K562 (cell line): ENCODE data around the gene FXYD4. TPM values are rescaled to one million over a fixed set of nuclear protein-coding genes. Genes with fewer than 3 reads are reported as not detected.

ENCODE experiments used
- ATF7 ChIP-seq: fragments of 450-650 bp; IDR thresholded peaks from 2 replicates; pipeline ENCODE4 v1.7.1; 2014; ENCODE audit warnings: mild to moderate bottlenecking, moderate library complexity
- BHLHE40 ChIP-seq: IDR thresholded peaks from 2 replicates; pipeline ENCODE4 v1.6.1; 2011; ENCODE audit warnings: low read length, improper control_type of control experiment
- CHD2 ChIP-seq: IDR thresholded peaks from 2 replicates; pipeline ENCODE4 v1.6.1; 2011; ENCODE audit warnings: low read depth, low read length
- FOXP1 ChIP-seq: sonication (generic); formaldehyde crosslinking; IDR thresholded peaks from 2 replicates; pipeline ENCODE4 v1.8.0; 2022; ENCODE audit warnings: mild to moderate bottlenecking, missing genetic modification reagents
- GABPA ChIP-seq: fragments of 200-800 bp; sonication (Bioruptor generic); conservative IDR thresholded peaks from 2 replicates; pipeline ENCODE4 v1.6.1; 2016; ENCODE audit warnings: low read depth, missing genetic modification characterization, missing compliant biosample characterization
- HLTF ChIP-seq: fragments of 450-650 bp; IDR thresholded peaks from 2 replicates; pipeline ENCODE4 v1.6.1; 2016
- NRF1 ChIP-seq, 2 experiments: fragments of 450-650 bp; IDR thresholded peaks in 1 of 2; conservative IDR thresholded peaks in 1 of 2; 2 replicates each; pipeline ENCODE4 v1.6.1; 2014; ENCODE audit warnings: mild to moderate bottlenecking in 2 of 2
- OTX1 ChIP-seq: fragments of 450-650 bp; formaldehyde crosslinking; IDR thresholded peaks from 2 replicates; pipeline ENCODE4 v1.4.0; 2022; ENCODE audit warnings: mild to moderate bottlenecking
- RHOXF2B ChIP-seq: fragments of 250-450 bp; sonication (Bioruptor Pico); conservative IDR thresholded peaks from 2 replicates; pipeline ENCODE4 v1.5.1; 2021
- TRIM28 ChIP-seq: fragments of 450-650 bp; IDR thresholded peaks from 2 replicates; pipeline ENCODE4 v1.6.1; 2017
- ZBTB26 ChIP-seq: fragments of 450-650 bp; formaldehyde crosslinking; IDR thresholded peaks from 2 replicates; pipeline ENCODE4 v1.4.0; 2022; ENCODE audit warnings: missing genetic modification characterization
- ZC3H8 ChIP-seq: fragments of 450-650 bp; IDR thresholded peaks from 2 replicates; pipeline ENCODE4 v1.6.1; 2017
- ZNF232 ChIP-seq: sonication (generic); formaldehyde crosslinking; IDR thresholded peaks from 2 replicates; pipeline ENCODE4 v1.8.0; 2022; ENCODE audit warnings: mild to moderate bottlenecking, missing genetic modification reagents
- ZNF354B ChIP-seq: fragments of 250-450 bp; sonication (Bioruptor Pico); IDR thresholded peaks from 2 replicates; pipeline ENCODE4 v1.4.0; 2020
- ZNF668 ChIP-seq: fragments of 250-450 bp; sonication (Bioruptor Pico); IDR thresholded peaks from 2 replicates; pipeline ENCODE4 v1.8.0; 2022; ENCODE audit warnings: mild to moderate bottlenecking, inconsistent platforms
- ZNF830 ChIP-seq: fragments of 250-450 bp; sonication (Bioruptor Pico); IDR thresholded peaks from 2 replicates; pipeline ENCODE4 v1.5.0; 2021; ENCODE audit warnings: mild to moderate bottlenecking
- polyA plus RNA-seq, 8 experiments: library from polyadenylated mRNA; depleted of rRNA in 4 of 8; stranded (reverse) in 5 of 8; unstranded in 3 of 8; fragments of >200 nt; fragmentation: Nextera tagmentation in 2 of 8; fragmentation: Illumina TruSeq in 1 of 8; extraction: Ambion mirVana in 2 of 8; extraction: Trizol in 1 of 8; gene quantifications; 2 replicates each; pipeline versions ENCODE4 v1.2.1 to v1.2.3, GENCODE V29; 2011 to 2014; ENCODE audit warnings: inconsistent platforms in 1 of 8, missing spikeins in 1 of 8
- total RNA-seq, 7 experiments: library from RNA; depleted of rRNA in 6 of 7; stranded (reverse); fragments of >200 nt in 6 of 7; fragmentation: Illumina TruSeq in 2 of 7; extraction: Trizol in 2 of 7; gene quantifications; 2 replicates each; pipeline versions ENCODE4 v1.2.1 to v1.2.3, GENCODE V29; 2011 to 2021; ENCODE audit warnings: low replicate concordance in 1 of 7
- TF ChIP-seq, protein P1 (sequence below): sonication (generic); formaldehyde crosslinking; IDR thresholded peaks from 2 replicates; pipeline ENCODE4 v1.8.0; 2022; ENCODE audit warnings: mild to moderate bottlenecking, missing genetic modification reagents
- TF ChIP-seq, protein P2 (sequence below): fragments of 200-800 bp; sonication (Bioruptor generic); IDR thresholded peaks from 2 replicates; pipeline ENCODE4 v1.6.1; 2016; ENCODE audit warnings: missing genetic modification characterization, missing compliant biosample characterization
- TF ChIP-seq, protein P3 (sequence below): fragments of 250-450 bp; sonication (Bioruptor Pico); IDR thresholded peaks from 2 replicates; pipeline ENCODE4 v1.5.0; 2021; ENCODE audit warnings: mild to moderate bottlenecking, borderline replicate concordance

Gene FXYD4
- total and polyA plus RNA-seq, 9 of the 15 experiments (the other 6 are each of a cell fraction or from before 2014, with no cell fraction given) = not detected

DNA sequence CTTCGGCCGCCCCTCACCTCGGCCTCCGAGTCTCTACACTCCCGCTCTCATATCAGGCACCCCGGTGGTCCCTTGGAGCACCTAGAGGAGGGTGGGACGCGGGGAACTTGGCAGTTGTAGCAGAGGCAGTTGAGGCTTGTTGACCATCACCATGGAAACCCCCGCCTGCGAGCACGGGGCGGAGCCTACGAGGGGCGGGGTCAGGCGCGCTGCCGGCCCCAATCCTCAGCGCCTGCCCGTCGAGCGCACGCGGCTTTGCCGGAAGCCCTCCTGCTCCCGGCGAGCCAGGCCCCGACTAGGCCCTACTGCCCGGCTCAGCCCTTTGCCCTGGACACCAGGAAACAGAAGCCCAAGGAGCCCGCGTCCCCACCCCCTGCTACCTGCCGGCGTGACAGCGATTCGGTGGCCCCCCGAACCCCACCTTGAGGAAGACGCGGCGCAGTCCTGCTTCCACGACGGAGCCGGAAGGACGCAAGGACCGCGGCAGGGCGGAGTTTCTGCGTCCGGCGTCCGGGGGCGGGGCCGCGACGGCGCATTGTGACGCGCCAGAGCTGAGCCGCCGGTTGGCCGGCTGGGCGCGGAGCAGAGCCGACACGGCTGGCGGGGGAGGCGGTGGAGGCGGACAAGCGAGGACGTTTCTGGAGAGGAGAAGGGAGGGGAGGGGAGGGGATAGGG is 37.4 kb downstream of the FXYD4 start, which contains the start of gene HNRNPF (continued):
- TF ChIP-seq, protein P1, sequence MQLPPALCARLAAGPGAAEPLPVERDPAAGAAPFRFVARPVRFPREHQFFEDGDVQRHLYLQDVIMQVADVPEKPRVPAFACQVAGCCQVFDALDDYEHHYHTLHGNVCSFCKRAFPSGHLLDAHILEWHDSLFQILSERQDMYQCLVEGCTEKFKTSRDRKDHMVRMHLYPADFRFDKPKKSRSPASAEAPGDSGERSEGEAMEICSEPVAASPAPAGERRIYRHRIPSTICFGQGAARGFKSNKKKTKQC = peak; percentile 97
- TF ChIP-seq ZNF232 (peak; percentile 77), ATF7 (peak; percentile 90), RHOXF2B (CRISPR knock-in tag) (no peak), HLTF (0 out of 2 replicates have a peak, but pooled peaks have one; percentile 44), ZBTB26 (CRISPR knock-in tag) (no peak), ZNF830 (CRISPR knock-in tag) (0 out of 2 replicates have a peak, but pooled peaks have one; percentile 33), ZNF354B (no peak), FOXP1 (peak; percentile 82), CHD2 (peak; percentile 8; the same call in 1 of the 2 replicates), OTX1 (0 out of 2 replicates have a peak, but pooled peaks have one; percentile 30), NRF1 (conservative IDR thresholded peaks at IDR 0.05 in 1 of 2, IDR thresholded peaks at IDR 0.05 in 1 of 2) (peak; percentile 89 to 90), ZC3H8 (no peak), ZNF668 (CRISPR knock-in tag) (no peak), TRIM28 (0 out of 2 replicates have a peak, but pooled peaks have one; percentile 15), GABPA (tag) (peak; percentile 94), BHLHE40 (peak; percentile 72)
- TF ChIP-seq, protein P2, sequence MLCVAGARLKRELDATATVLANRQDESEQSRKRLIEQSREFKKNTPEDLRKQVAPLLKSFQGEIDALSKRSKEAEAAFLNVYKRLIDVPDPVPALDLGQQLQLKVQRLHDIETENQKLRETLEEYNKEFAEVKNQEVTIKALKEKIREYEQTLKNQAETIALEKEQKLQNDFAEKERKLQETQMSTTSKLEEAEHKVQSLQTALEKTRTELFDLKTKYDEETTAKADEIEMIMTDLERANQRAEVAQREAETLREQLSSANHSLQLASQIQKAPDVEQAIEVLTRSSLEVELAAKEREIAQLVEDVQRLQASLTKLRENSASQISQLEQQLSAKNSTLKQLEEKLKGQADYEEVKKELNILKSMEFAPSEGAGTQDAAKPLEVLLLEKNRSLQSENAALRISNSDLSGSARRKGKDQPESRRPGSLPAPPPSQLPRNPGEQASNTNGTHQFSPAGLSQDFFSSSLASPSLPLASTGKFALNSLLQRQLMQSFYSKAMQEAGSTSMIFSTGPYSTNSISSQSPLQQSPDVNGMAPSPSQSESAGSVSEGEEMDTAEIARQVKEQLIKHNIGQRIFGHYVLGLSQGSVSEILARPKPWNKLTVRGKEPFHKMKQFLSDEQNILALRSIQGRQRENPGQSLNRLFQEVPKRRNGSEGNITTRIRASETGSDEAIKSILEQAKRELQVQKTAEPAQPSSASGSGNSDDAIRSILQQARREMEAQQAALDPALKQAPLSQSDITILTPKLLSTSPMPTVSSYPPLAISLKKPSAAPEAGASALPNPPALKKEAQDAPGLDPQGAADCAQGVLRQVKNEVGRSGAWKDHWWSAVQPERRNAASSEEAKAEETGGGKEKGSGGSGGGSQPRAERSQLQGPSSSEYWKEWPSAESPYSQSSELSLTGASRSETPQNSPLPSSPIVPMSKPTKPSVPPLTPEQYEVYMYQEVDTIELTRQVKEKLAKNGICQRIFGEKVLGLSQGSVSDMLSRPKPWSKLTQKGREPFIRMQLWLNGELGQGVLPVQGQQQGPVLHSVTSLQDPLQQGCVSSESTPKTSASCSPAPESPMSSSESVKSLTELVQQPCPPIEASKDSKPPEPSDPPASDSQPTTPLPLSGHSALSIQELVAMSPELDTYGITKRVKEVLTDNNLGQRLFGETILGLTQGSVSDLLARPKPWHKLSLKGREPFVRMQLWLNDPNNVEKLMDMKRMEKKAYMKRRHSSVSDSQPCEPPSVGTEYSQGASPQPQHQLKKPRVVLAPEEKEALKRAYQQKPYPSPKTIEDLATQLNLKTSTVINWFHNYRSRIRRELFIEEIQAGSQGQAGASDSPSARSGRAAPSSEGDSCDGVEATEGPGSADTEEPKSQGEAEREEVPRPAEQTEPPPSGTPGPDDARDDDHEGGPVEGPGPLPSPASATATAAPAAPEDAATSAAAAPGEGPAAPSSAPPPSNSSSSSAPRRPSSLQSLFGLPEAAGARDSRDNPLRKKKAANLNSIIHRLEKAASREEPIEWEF (CRISPR knock-in tag) = 0 out of 2 replicates have a peak, but pooled peaks have one; percentile 29
- TF ChIP-seq, protein P3, sequence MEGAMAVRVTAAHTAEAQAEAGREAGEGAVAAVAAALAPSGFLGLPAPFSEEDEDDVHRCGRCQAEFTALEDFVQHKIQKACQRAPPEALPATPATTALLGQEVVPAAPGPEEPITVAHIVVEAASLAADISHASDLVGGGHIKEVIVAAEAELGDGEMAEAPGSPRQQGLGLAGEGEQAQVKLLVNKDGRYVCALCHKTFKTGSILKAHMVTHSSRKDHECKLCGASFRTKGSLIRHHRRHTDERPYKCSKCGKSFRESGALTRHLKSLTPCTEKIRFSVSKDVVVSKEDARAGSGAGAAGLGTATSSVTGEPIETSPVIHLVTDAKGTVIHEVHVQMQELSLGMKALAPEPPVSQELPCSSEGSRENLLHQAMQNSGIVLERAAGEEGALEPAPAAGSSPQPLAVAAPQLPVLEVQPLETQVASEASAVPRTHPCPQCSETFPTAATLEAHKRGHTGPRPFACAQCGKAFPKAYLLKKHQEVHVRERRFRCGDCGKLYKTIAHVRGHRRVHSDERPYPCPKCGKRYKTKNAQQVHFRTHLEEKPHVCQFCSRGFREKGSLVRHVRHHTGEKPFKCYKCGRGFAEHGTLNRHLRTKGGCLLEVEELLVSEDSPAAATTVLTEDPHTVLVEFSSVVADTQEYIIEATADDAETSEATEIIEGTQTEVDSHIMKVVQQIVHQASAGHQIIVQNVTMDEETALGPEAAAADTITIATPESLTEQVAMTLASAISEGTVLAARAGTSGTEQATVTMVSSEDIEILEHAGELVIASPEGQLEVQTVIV (CRISPR knock-in tag) = no peak
